PFSK-1 (cell line): ENCODE data around the gene PROK1.

Experiments used
- SIN3A ChIP-seq: IDR thresholded peaks from 2 replicates; pipeline ENCODE4 v1.6.1; 2012; ENCODE audit warnings: mild to moderate bottlenecking, low read length, moderate library complexity, borderline replicate concordance; ENCODE audit not compliant: insufficient read depth
- TAF1 ChIP-seq: IDR thresholded peaks from 2 replicates; pipeline ENCODE4 v1.6.1; 2012; ENCODE audit warnings: low read length, control low read depth, borderline replicate concordance; ENCODE audit not compliant: insufficient read depth

GRCh38 chr1:110418729-110419128 is 32.2 kb upstream of the PROK1 start:
- no peak for TF ChIP-seq TAF1
- TF ChIP-seq SIN3A = no peak
